RWPE2 (cell line): ENCODE results near the gene HDAC4.
A peak's percentile ranks its signal among the peaks of the same experiment; 100 is the strongest.

ENCODE experiments used
- ATAC-seq: fragments of 200-7000 bp; cut with Tn5 transposase; 3 replicates; pipeline ENCODE4 v1.9.1; 2021; ENCODE audit warnings: low read depth
- DNase-seq: peaks from one replicate; pipeline ENCODE4 v3.0.0-alpha.2; 2020; ENCODE audit warnings: low spot score
- H3K27ac ChIP-seq: fragments of 450-650 bp; 2 replicates; pipeline ENCODE4 v1.5.1; 2017; ENCODE audit warnings: mild to moderate bottlenecking; ENCODE audit not compliant: poor library complexity, severe bottlenecking
- H3K27me3 ChIP-seq: fragments of 250-450 bp; sonication (Bioruptor Pico); 2 replicates; pipeline ENCODE4 v1.5.1; 2021; ENCODE audit warnings: mild to moderate bottlenecking, moderate library complexity; ENCODE audit not compliant: insufficient read depth, poor library complexity, severe bottlenecking
- H3K36me3 ChIP-seq: fragments of 250-450 bp; sonication (Bioruptor Pico); 2 replicates; pipeline ENCODE4 v1.5.1; 2020; ENCODE audit warnings: low read depth, mild to moderate bottlenecking, moderate library complexity
- H3K4me1 ChIP-seq: fragments of 250-450 bp; sonication (Bioruptor Pico); 2 replicates; pipeline ENCODE4 v1.5.1; 2021; ENCODE audit warnings: mild to moderate bottlenecking, moderate library complexity; ENCODE audit not compliant: insufficient read depth, poor library complexity, severe bottlenecking
- H3K4me3 ChIP-seq: fragments of 250-450 bp; sonication (Bioruptor Pico); 2 replicates; pipeline ENCODE4 v1.5.1; 2021; ENCODE audit warnings: mild to moderate bottlenecking, moderate library complexity; ENCODE audit not compliant: severe bottlenecking
- H3K9me3 ChIP-seq: fragments of 250-450 bp; sonication (Bioruptor Pico); 2 replicates; pipeline ENCODE4 v1.5.1; 2021; ENCODE audit warnings: mild to moderate bottlenecking, moderate library complexity; ENCODE audit not compliant: severe bottlenecking
- CTCF ChIP-seq: fragments of 450-650 bp; IDR thresholded peaks from one replicate; pipeline ENCODE4 v1.5.1; 2017; ENCODE audit warnings: mild to moderate bottlenecking, moderate library complexity; ENCODE audit not compliant: poor library complexity, severe bottlenecking

HDAC4 gene

GRCh38 chr2:239022437-239023260 is 378.2 kb downstream of the HDAC4 start:
- H3K27me3 ChIP-seq, result peaks cover 3% of the 10 kb centered on the region
- DNase-seq (peak; percentile 34), ATAC-seq (no peak)
- no peaks in the 10 kb centered on the region for H3K4me1 ChIP-seq
- no peak for TF ChIP-seq CTCF
- H3K4me3 ChIP-seq, result no peak overlapping the region
- H3K27ac ChIP-seq, result no peak overlapping the region
- no peaks in the 10 kb centered on the region for H3K9me3 ChIP-seq
- H3K36me3 ChIP-seq, result no peaks in the 10 kb centered on the region

GRCh38 chr2:239021651-239022436 is 379.0 kb downstream of the HDAC4 start:
- Histone ChIP-seq H3K27me3 (peaks cover 3% of the 10 kb centered on the region), H3K27ac (no peak overlapping the region), H3K9me3 (no peaks in the 10 kb centered on the region), H3K4me3 (no peak overlapping the region), H3K4me1 (no peaks in the 10 kb centered on the region), H3K36me3 (no peaks in the 10 kb centered on the region)
- TF ChIP-seq CTCF, result no peak
- ATAC-seq (no peak), DNase-seq (peak; percentile 26)

- no peaks in the 10 kb centered on the region for H3K36me3 ChIP-seq
- H3K9me3 ChIP-seq, result no peaks in the 10 kb centered on the region
- H3K27me3 ChIP-seq, result peaks cover 3% of the 10 kb centered on the region
- peak; percentile 22 for DNase-seq
- H3K4me3 ChIP-seq, result no peak overlapping the region
- ATAC-seq, result no peak
- no peak overlapping the region for H3K27ac ChIP-seq
- TF ChIP-seq CTCF, result no peak
- H3K4me1 ChIP-seq, result no peaks in the 10 kb centered on the region
Observed at GRCh38 chr2:239021224-239021623, 379.6 kb downstream of the HDAC4 start.

GRCh38 chr2:239020541-239021041 is 380.2 kb downstream of the HDAC4 start:
- Histone ChIP-seq H3K36me3 (no peaks in the 10 kb centered on the region), H3K27ac (no peak overlapping the region), H3K27me3 (peaks cover 3% of the 10 kb centered on the region), H3K4me1 (no peaks in the 10 kb centered on the region), H3K4me3 (no peak overlapping the region), H3K9me3 (no peaks in the 10 kb centered on the region)
- ATAC-seq, result no peak
- DNase-seq, result peak; percentile 42
- TF ChIP-seq CTCF, result no peak
